HEK293 (cell line): ENCODE measurements around the gene AZIN2.
A peak's percentile ranks its signal among the peaks of the same experiment; 100 is the strongest.

Experiments used
- GLIS1 ChIP-seq: fragments of 450-650 bp; formaldehyde crosslinking; IDR thresholded peaks from 2 replicates; pipeline ENCODE4 v1.5.1; 2016; ENCODE audit warnings: missing biosample characterization, missing genetic modification characterization
- HOXD13 ChIP-seq: sonication (generic); formaldehyde crosslinking; IDR thresholded peaks from 2 replicates; pipeline ENCODE4 v1.8.0; 2022; ENCODE audit warnings: missing genetic modification reagents, borderline replicate concordance
- REPIN1 ChIP-seq: fragments of 450-650 bp; formaldehyde crosslinking; IDR thresholded peaks from 2 replicates; pipeline ENCODE4 v1.5.1; 2017; ENCODE audit warnings: missing biosample characterization, missing genetic modification characterization, low read depth
- SP3 ChIP-seq: fragments of 450-650 bp; formaldehyde crosslinking; IDR thresholded peaks from 2 replicates; pipeline ENCODE4 v1.5.1; 2016; ENCODE audit warnings: missing biosample characterization, missing genetic modification characterization
- TCF7L2 ChIP-seq: IDR thresholded peaks from 2 replicates; pipeline ENCODE4 v1.6.1; 2011; ENCODE audit warnings: low read depth, mild to moderate bottlenecking, inconsistent platforms, low read length, moderate library complexity, borderline replicate concordance
- TRIM28 ChIP-seq: IDR thresholded peaks from 2 replicates; pipeline ENCODE4 v1.6.1; 2011; ENCODE audit warnings: low read length, control low read depth, borderline replicate concordance
- ZBTB20 ChIP-seq: fragments of 450-650 bp; formaldehyde crosslinking; IDR thresholded peaks from 2 replicates; pipeline ENCODE4 v1.5.1; 2016; ENCODE audit warnings: missing biosample characterization, missing genetic modification characterization
- ZEB2 ChIP-seq: fragments of 450-650 bp; formaldehyde crosslinking; IDR thresholded peaks from 2 replicates; pipeline ENCODE4 v1.5.1; 2016; ENCODE audit warnings: missing biosample characterization, missing genetic modification characterization
- ZFP69B ChIP-seq: fragments of 450-650 bp; formaldehyde crosslinking; IDR thresholded peaks from 2 replicates; pipeline ENCODE4 v1.5.1; 2016; ENCODE audit warnings: missing biosample characterization, missing genetic modification characterization
- ZNF133 ChIP-seq: fragments of 450-650 bp; formaldehyde crosslinking; IDR thresholded peaks from 2 replicates; pipeline ENCODE4 v1.5.1; 2016; ENCODE audit warnings: missing biosample characterization, missing genetic modification characterization
- ZNF157 ChIP-seq: fragments of 450-650 bp; formaldehyde crosslinking; IDR thresholded peaks from 2 replicates; pipeline ENCODE4 v1.5.1; 2016; ENCODE audit warnings: missing biosample characterization, missing genetic modification characterization
- ZNF266 ChIP-seq: fragments of 450-650 bp; formaldehyde crosslinking; IDR thresholded peaks from 2 replicates; pipeline ENCODE4 v1.5.1; 2016; ENCODE audit warnings: missing biosample characterization, missing genetic modification characterization, low read depth
- ZNF426 ChIP-seq: fragments of 450-650 bp; formaldehyde crosslinking; IDR thresholded peaks from 2 replicates; pipeline ENCODE4 v1.5.1; 2017; ENCODE audit warnings: missing biosample characterization, missing genetic modification characterization, mild to moderate bottlenecking, inconsistent platforms, moderate library complexity
- ZNF571 ChIP-seq: fragments of 450-650 bp; formaldehyde crosslinking; IDR thresholded peaks from 2 replicates; pipeline ENCODE4 v1.5.0; 2017; ENCODE audit warnings: missing biosample characterization, missing genetic modification characterization
- ZNF600 ChIP-seq: fragments of 450-650 bp; formaldehyde crosslinking; IDR thresholded peaks from 2 replicates; pipeline ENCODE4 v1.5.1; 2016; ENCODE audit warnings: missing biosample characterization, missing genetic modification characterization
- ZNF610 ChIP-seq: fragments of 450-650 bp; formaldehyde crosslinking; IDR thresholded peaks from 2 replicates; pipeline ENCODE4 v1.5.1; 2016; ENCODE audit warnings: missing biosample characterization, missing genetic modification characterization, borderline replicate concordance
- ZNF621 ChIP-seq: fragments of 450-650 bp; formaldehyde crosslinking; IDR thresholded peaks from 2 replicates; pipeline ENCODE4 v1.5.1; 2017; ENCODE audit warnings: missing biosample characterization, missing genetic modification characterization
- ZNF626 ChIP-seq: fragments of 450-650 bp; sonication (Bioruptor Pico); formaldehyde crosslinking; IDR thresholded peaks from 2 replicates; pipeline ENCODE4 v1.5.1; 2018; ENCODE audit warnings: missing biosample characterization, missing genetic modification characterization, inconsistent platforms
- ZNF660 ChIP-seq: fragments of 450-650 bp; IDR thresholded peaks from 2 replicates; pipeline ENCODE4 v1.5.1; 2018; ENCODE audit warnings: missing biosample characterization, mild to moderate bottlenecking, missing genetic modification characterization
- ZNF792 ChIP-seq: fragments of 450-650 bp; formaldehyde crosslinking; IDR thresholded peaks from 2 replicates; pipeline ENCODE4 v1.5.1; 2016; ENCODE audit warnings: missing biosample characterization, missing genetic modification characterization
- TF ChIP-seq, protein P1 (sequence below): fragments of 450-650 bp; formaldehyde crosslinking; IDR thresholded peaks from 2 replicates; pipeline ENCODE4 v1.5.1; 2016; ENCODE audit warnings: missing biosample characterization, missing genetic modification characterization
- TF ChIP-seq, protein P2 (sequence below): fragments of 450-650 bp; formaldehyde crosslinking; IDR thresholded peaks from 2 replicates; pipeline ENCODE4 v1.5.1; 2016; ENCODE audit warnings: missing biosample characterization, missing genetic modification characterization
- TF ChIP-seq, protein P3 (sequence below): fragments of 450-650 bp; formaldehyde crosslinking; IDR thresholded peaks from 2 replicates; pipeline ENCODE4 v1.5.1; 2016; ENCODE audit warnings: missing biosample characterization, missing genetic modification characterization, borderline replicate concordance
- TF ChIP-seq, protein P4 (sequence below): fragments of 450-650 bp; formaldehyde crosslinking; IDR thresholded peaks from 2 replicates; pipeline ENCODE4 v1.5.1; 2017; ENCODE audit warnings: missing biosample characterization, missing genetic modification characterization
- TF ChIP-seq, protein P5 (sequence below): fragments of 450-650 bp; formaldehyde crosslinking; IDR thresholded peaks from 2 replicates; pipeline ENCODE4 v1.5.1; 2016; ENCODE audit warnings: missing biosample characterization, missing genetic modification characterization, borderline replicate concordance
- TF ChIP-seq, protein P6 (sequence below): fragments of 450-650 bp; formaldehyde crosslinking; IDR thresholded peaks from 2 replicates; pipeline ENCODE4 v1.5.1; 2016; ENCODE audit warnings: missing biosample characterization, missing genetic modification characterization

The AZIN2 gene

DNA sequence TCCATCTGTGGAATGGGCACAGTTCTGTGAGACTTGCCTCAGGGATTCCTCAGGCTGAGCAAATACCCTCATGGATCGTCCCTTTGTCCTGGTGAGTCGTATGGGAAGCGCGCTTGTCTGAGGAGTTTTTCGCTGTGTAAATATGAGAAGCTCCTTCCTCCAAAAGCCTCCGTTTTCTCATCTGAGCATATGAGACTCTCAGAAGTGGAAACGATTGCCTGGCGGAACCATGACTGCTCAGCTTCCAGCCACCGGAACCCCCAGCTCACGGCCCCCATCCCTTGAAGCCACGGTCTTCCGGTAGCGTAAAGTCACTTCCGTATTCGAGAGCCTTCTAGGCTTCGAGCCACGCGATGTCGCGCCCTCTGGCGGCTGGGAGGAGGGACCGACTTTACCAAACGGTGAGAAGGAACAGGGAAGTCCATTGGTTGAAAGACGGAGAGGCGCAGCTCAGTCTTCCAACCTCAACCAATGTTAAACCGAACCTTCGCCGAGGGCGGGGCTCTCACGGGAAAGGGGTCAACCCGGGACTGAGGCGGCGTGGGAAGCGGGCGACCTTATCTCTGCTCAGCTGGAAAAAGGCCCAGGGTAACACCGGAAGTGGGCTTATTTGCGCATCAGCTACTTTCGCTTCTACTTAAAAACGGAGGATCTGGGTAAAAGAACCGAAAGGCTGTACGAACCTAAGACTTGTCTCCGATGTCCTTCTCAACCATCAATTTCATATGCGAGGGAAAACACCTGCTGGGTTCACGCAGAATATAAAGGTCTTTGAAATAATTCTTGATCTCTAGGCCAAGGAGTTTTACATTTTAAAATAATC lies 46.3 kb downstream of the AZIN2 start (continued):
- no peak for TF ChIP-seq ZNF266 (tag by site-specific recombination)
- peak; percentile 95 for TF ChIP-seq ZEB2 (tag by site-specific recombination)
- TF ChIP-seq ZBTB20 (tag by site-specific recombination) = peak; percentile 78; the same call in 1 of the 2 replicates
- TF ChIP-seq ZNF792 (tag by site-specific recombination) = peak; percentile 16; the same call in 1 of the 2 replicates
- TF ChIP-seq TCF7L2 = no peak
- TF ChIP-seq, protein P1, sequence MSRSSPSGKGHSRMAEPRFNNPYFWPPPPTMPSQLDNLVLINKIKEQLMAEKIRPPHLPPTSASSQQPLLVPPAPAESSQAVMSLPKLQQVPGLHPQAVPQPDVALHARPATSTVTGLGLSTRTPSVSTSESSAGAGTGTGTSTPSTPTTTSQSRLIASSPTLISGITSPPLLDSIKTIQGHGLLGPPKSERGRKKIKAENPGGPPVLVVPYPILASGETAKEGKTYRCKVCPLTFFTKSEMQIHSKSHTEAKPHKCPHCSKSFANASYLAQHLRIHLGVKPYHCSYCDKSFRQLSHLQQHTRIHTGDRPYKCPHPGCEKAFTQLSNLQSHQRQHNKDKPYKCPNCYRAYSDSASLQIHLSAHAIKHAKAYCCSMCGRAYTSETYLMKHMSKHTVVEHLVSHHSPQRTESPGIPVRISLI (tag by site-specific recombination) = no peak
- TF ChIP-seq, protein P2, sequence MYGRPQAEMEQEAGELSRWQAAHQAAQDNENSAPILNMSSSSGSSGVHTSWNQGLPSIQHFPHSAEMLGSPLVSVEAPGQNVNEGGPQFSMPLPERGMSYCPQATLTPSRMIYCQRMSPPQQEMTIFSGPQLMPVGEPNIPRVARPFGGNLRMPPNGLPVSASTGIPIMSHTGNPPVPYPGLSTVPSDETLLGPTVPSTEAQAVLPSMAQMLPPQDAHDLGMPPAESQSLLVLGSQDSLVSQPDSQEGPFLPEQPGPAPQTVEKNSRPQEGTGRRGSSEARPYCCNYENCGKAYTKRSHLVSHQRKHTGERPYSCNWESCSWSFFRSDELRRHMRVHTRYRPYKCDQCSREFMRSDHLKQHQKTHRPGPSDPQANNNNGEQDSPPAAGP (tag by site-specific recombination) = peak; percentile 64; the same call in 1 of the 2 replicates
- no peak for TF ChIP-seq ZNF426 (tag by site-specific recombination)
- peak; percentile 31; the same call in 1 of the 2 replicates for TF ChIP-seq GLIS1 (tag by site-specific recombination)
- TF ChIP-seq ZNF660 = peak; percentile 73
- TF ChIP-seq ZNF133 (tag by site-specific recombination) = no peak
- TF ChIP-seq ZNF157 (tag by site-specific recombination) = no peak
- TF ChIP-seq TRIM28 = peak; percentile 97
- TF ChIP-seq, protein P3, sequence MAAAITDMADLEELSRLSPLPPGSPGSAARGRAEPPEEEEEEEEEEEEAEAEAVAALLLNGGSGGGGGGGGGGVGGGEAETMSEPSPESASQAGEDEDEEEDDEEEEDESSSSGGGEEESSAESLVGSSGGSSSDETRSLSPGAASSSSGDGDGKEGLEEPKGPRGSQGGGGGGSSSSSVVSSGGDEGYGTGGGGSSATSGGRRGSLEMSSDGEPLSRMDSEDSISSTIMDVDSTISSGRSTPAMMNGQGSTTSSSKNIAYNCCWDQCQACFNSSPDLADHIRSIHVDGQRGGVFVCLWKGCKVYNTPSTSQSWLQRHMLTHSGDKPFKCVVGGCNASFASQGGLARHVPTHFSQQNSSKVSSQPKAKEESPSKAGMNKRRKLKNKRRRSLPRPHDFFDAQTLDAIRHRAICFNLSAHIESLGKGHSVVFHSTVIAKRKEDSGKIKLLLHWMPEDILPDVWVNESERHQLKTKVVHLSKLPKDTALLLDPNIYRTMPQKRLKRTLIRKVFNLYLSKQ (tag by site-specific recombination) = no peak
- no peak for TF ChIP-seq REPIN1 (tag by site-specific recombination)
- TF ChIP-seq, protein P4, sequence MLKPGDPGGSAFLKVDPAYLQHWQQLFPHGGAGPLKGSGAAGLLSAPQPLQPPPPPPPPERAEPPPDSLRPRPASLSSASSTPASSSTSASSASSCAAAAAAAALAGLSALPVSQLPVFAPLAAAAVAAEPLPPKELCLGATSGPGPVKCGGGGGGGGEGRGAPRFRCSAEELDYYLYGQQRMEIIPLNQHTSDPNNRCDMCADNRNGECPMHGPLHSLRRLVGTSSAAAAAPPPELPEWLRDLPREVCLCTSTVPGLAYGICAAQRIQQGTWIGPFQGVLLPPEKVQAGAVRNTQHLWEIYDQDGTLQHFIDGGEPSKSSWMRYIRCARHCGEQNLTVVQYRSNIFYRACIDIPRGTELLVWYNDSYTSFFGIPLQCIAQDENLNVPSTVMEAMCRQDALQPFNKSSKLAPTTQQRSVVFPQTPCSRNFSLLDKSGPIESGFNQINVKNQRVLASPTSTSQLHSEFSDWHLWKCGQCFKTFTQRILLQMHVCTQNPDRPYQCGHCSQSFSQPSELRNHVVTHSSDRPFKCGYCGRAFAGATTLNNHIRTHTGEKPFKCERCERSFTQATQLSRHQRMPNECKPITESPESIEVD = no peak
- no peak for TF ChIP-seq ZNF626
- no peak for TF ChIP-seq ZNF600 (tag by site-specific recombination)
- TF ChIP-seq, protein P5, sequence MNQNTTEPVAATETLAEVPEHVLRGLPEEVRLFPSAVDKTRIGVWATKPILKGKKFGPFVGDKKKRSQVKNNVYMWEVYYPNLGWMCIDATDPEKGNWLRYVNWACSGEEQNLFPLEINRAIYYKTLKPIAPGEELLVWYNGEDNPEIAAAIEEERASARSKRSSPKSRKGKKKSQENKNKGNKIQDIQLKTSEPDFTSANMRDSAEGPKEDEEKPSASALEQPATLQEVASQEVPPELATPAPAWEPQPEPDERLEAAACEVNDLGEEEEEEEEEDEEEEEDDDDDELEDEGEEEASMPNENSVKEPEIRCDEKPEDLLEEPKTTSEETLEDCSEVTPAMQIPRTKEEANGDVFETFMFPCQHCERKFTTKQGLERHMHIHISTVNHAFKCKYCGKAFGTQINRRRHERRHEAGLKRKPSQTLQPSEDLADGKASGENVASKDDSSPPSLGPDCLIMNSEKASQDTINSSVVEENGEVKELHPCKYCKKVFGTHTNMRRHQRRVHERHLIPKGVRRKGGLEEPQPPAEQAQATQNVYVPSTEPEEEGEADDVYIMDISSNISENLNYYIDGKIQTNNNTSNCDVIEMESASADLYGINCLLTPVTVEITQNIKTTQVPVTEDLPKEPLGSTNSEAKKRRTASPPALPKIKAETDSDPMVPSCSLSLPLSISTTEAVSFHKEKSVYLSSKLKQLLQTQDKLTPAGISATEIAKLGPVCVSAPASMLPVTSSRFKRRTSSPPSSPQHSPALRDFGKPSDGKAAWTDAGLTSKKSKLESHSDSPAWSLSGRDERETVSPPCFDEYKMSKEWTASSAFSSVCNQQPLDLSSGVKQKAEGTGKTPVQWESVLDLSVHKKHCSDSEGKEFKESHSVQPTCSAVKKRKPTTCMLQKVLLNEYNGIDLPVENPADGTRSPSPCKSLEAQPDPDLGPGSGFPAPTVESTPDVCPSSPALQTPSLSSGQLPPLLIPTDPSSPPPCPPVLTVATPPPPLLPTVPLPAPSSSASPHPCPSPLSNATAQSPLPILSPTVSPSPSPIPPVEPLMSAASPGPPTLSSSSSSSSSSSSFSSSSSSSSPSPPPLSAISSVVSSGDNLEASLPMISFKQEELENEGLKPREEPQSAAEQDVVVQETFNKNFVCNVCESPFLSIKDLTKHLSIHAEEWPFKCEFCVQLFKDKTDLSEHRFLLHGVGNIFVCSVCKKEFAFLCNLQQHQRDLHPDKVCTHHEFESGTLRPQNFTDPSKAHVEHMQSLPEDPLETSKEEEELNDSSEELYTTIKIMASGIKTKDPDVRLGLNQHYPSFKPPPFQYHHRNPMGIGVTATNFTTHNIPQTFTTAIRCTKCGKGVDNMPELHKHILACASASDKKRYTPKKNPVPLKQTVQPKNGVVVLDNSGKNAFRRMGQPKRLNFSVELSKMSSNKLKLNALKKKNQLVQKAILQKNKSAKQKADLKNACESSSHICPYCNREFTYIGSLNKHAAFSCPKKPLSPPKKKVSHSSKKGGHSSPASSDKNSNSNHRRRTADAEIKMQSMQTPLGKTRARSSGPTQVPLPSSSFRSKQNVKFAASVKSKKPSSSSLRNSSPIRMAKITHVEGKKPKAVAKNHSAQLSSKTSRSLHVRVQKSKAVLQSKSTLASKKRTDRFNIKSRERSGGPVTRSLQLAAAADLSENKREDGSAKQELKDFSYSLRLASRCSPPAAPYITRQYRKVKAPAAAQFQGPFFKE = no peak
- TF ChIP-seq, protein P6, sequence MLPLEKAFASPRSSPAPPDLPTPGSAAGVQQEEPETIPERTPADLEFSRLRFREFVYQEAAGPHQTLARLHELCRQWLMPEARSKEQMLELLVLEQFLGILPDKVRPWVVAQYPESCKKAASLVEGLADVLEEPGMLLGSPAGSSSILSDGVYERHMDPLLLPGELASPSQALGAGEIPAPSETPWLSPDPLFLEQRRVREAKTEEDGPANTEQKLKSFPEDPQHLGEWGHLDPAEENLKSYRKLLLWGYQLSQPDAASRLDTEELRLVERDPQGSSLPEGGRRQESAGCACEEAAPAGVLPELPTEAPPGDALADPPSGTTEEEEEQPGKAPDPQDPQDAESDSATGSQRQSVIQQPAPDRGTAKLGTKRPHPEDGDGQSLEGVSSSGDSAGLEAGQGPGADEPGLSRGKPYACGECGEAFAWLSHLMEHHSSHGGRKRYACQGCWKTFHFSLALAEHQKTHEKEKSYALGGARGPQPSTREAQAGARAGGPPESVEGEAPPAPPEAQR (tag by site-specific recombination) = no peak
- TF ChIP-seq SP3 (tag by site-specific recombination) = peak; percentile 86
- peak; percentile 35; the same call in 1 of the 2 replicates for TF ChIP-seq ZFP69B (tag by site-specific recombination)
- TF ChIP-seq ZNF621 (tag by site-specific recombination) = no peak
- TF ChIP-seq ZNF571 (tag by site-specific recombination) = no peak
- TF ChIP-seq HOXD13 = no peak
- peak; percentile 37; the same call in 1 of the 2 replicates for TF ChIP-seq ZNF610 (tag by site-specific recombination)
